Activated naive CD4-positive, alpha-beta T cell treated with anti-CD3 and anti-CD28 coated beads for 36 hours (primary cell): ENCODE data around the gene CNTNAP4. TPM values are rescaled to one million over a fixed set of nuclear protein-coding genes. Genes with fewer than 3 reads are reported as not detected.

Source experiments
- CTCF ChIA-PET: fragments of 350-600 bp; sonication (Branson Sonifier 250); formaldehyde crosslinking; loops from one replicate; lab custom pipeline; 2021; ENCODE audit warnings: antibody characterized with exemption; lab: Charles Lee
- DNase-seq: peaks from one replicate; pipeline ENCODE4 v3.0.0-alpha.2; 2020
- H3K27ac Mint-ChIP-seq: one replicate; pipeline ENCODE4 v1.8.0; 2021; ENCODE audit warnings: mild to moderate bottlenecking, mixed read lengths
- H3K27me3 Mint-ChIP-seq: one replicate; pipeline ENCODE4 v1.8.0; 2021; ENCODE audit warnings: low read depth, mixed read lengths
- H3K36me3 Mint-ChIP-seq: one replicate; pipeline ENCODE4 v1.8.0; 2021; ENCODE audit warnings: low read depth, mixed read lengths
- H3K4me1 Mint-ChIP-seq: one replicate; pipeline ENCODE4 v1.8.0; 2021; ENCODE audit warnings: low read depth, mixed read lengths
- H3K4me3 Mint-ChIP-seq: one replicate; pipeline ENCODE4 v1.8.0; 2021; ENCODE audit warnings: mild to moderate bottlenecking, moderate library complexity, mixed read lengths
- H3K9me3 Mint-ChIP-seq: one replicate; pipeline ENCODE4 v1.8.0; 2021; ENCODE audit warnings: mixed read lengths
- intact Hi-C: fragments of 100-400 bp; cut with micrococcal nuclease; formaldehyde crosslinking; loops from one replicate; pipeline ENCODE4 v1.15.1; 2023
- total RNA-seq, 2 experiments: library from RNA; stranded (reverse); gene quantifications; one replicate each; pipeline ENCODE4 v1.2.3, GENCODE V29; 2021

Gene CNTNAP4
- total RNA-seq, 2 experiments from 2014 or later, result not detected

DNA sequence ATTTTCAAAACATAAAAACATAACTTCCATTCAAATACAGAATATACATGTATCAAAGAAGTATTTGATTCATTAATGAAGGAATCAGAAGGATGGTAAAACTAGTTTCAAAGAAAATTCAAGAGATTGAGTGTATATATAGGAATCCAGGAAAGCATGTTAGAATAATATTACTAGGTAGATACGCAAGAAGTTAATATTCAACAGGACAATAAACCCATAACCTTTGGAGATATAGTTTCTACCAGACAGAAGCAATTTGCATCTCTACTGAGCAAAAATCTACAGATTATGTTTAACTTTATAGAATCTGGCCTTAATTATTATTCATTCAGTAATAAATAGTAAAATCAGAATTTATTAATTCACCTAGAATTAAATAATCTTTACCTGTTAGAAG is 166.8 kb downstream of the CNTNAP4 start:
- intact Hi-C loops, result no loop called here
- DNase-seq, result no peak
- no peak overlapping the region for H3K4me3 Mint-ChIP-seq
- H3K27ac Mint-ChIP-seq, result no peak overlapping the region
- peaks cover 5% of the 10 kb centered on the region for H3K9me3 Mint-ChIP-seq
- no peaks in the 10 kb centered on the region for H3K27me3 Mint-ChIP-seq
- CTCF ChIA-PET, result no interaction called here
- no peaks in the 10 kb centered on the region for H3K4me1 Mint-ChIP-seq
- no peaks in the 10 kb centered on the region for H3K36me3 Mint-ChIP-seq

DNA sequence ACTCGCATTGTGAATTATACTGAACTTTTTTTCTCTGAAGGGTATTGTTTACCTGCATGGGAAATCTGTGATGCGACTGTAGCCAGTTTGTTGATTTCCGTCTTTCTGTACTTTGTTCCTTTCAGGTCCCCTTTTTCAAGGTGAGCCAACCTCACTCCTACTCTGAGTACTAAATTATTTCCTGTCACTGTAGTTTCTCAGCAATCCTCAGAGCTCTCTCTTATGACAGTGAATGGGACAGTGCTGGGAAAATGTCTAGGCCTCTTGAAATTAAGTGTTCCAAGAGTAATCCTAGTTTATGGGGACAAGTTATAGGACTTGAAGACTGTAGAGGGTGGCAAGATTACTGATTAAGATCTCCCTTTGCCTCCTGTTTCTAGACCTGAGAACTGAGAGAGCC is 167.6 kb downstream of the CNTNAP4 start:
- no peak for DNase-seq
- intact Hi-C loops, result no loop called here
- CTCF ChIA-PET, result no interaction called here
- Mint-ChIP-seq H3K9me3 (peaks cover 5% of the 10 kb centered on the region), H3K4me1 (no peaks in the 10 kb centered on the region), H3K36me3 (no peaks in the 10 kb centered on the region), H3K27me3 (no peaks in the 10 kb centered on the region), H3K27ac (no peak overlapping the region), H3K4me3 (no peak overlapping the region)

DNA sequence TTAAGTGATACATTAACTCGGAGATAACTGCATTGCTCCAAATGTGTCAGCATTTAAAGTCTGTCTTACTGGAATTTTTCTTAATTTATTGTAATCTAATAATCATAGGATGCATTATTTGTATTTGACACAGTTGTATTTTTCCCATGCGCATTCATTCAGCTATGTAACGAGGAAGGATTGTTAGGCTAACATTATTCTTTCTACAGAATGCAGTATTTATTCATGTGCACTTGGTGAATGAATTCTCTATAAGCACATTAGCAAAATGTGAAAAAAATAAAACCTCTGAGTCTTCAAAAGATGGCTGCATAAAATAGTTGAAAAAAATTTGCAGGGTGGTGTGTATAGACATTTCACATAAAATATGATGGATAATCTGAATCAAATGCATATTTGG is 168.6 kb downstream of the CNTNAP4 start:
- intact Hi-C loops, result no loop called here
- no peaks in the 10 kb centered on the region for H3K4me1 Mint-ChIP-seq
- CTCF ChIA-PET, result no interaction called here
- H3K9me3 Mint-ChIP-seq, result peaks cover 5% of the 10 kb centered on the region
- no peak for DNase-seq
- no peak overlapping the region for H3K4me3 Mint-ChIP-seq
- no peaks in the 10 kb centered on the region for H3K36me3 Mint-ChIP-seq
- no peak overlapping the region for H3K27ac Mint-ChIP-seq
- H3K27me3 Mint-ChIP-seq, result no peaks in the 10 kb centered on the region

DNA sequence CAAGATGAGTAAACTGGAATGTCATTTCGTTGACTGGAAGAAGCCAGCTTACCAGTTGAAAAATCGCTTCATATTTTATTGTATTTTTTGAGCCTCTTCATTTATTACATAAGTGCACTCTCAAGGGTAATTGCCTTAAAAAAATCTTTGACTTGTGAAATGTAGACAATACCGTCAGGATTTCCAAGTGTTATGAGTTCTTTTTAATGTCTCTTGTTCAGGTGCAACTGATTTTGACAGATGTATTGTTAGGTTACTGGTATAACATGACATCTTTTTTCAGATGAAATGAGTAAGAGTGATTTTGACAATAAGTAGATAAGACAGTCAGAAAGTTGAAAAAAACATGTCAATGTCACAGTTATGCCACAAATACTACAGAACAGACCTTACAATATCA is 169.1 kb downstream of the CNTNAP4 start:
- no peak overlapping the region for H3K27ac Mint-ChIP-seq
- H3K9me3 Mint-ChIP-seq, result peaks cover 5% of the 10 kb centered on the region
- intact Hi-C loops, result no loop called here
- CTCF ChIA-PET, result no interaction called here
- no peak overlapping the region for H3K4me3 Mint-ChIP-seq
- no peak for DNase-seq
- no peaks in the 10 kb centered on the region for H3K36me3 Mint-ChIP-seq
- no peaks in the 10 kb centered on the region for H3K27me3 Mint-ChIP-seq
- H3K4me1 Mint-ChIP-seq, result no peaks in the 10 kb centered on the region

DNA sequence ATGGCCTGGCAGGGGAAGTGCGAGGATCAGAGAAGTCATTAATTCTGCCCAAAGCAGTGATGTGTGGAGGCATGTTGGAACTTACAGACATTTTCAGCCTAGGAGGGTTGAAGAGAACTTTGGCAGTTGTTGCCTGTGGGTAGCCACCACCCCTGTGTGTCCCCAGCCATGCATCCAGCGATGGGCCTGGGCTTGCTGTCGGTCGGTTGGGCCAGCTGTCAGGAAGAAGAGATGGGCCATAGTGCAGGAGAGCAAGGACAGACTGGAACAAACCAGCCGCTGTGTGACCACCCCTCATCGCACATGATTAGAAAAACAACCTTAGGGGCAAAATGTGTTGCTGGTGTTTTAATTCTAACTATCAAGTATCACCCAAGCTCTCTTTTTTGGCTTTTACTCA is 173.7 kb downstream of the CNTNAP4 start:
- H3K4me1 Mint-ChIP-seq, result no peaks in the 10 kb centered on the region
- H3K36me3 Mint-ChIP-seq, result no peaks in the 10 kb centered on the region
- intact Hi-C loops, result no loop called here
- no peaks in the 10 kb centered on the region for H3K27me3 Mint-ChIP-seq
- CTCF ChIA-PET, result no interaction called here
- no peak overlapping the region for H3K27ac Mint-ChIP-seq
- no peak overlapping the region for H3K4me3 Mint-ChIP-seq
- H3K9me3 Mint-ChIP-seq, result peaks cover 2% of the 10 kb centered on the region
- DNase-seq, result no peak

DNA sequence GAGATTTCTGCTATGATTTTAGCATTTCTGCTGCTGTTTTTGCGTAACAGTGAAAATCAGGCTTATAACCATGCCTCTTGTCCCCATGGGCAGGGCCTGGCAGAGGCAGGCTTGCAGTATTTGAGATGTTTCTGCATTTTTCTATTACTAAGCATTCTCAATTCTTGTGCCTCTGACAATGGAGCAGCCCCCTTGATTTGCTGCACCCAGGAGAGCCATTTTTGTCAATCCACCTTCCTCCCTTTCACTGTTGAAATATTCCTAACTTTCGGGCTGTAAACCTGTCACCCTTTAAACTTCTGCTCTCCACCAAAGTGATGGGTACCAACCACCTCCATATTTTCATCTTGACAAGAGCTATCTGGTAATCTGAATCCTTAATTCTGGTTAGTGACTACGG is 178.1 kb downstream of the CNTNAP4 start:
- CTCF ChIA-PET, result no interaction called here
- Mint-ChIP-seq H3K4me1 (no peaks in the 10 kb centered on the region), H3K27me3 (no peaks in the 10 kb centered on the region), H3K4me3 (no peak overlapping the region), H3K9me3 (no peaks in the 10 kb centered on the region), H3K27ac (no peak overlapping the region), H3K36me3 (no peaks in the 10 kb centered on the region)
- no peak for DNase-seq
- intact Hi-C loops, result no loop called here

DNA sequence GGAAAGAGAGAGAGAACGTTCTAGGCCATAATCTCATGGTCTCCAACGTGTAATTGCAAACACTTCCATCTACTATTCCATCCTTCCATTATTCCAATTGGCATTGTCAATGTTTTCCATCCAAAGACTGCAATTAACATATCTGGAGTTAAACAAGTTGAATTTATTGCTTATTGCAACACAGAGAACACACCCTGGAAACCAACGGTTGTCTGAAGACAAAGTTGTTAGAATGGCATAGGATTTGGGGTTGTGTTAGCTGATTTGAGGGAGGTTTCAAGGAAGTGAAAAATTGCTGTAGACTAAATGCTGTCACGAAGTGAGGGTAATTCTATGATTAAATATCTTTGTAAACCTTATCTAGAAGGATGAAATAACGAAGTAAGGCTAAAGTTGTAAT is 178.8 kb downstream of the CNTNAP4 start:
- no peaks in the 10 kb centered on the region for H3K4me1 Mint-ChIP-seq
- no peaks in the 10 kb centered on the region for H3K27me3 Mint-ChIP-seq
- no peak overlapping the region for H3K4me3 Mint-ChIP-seq
- DNase-seq, result no peak
- H3K9me3 Mint-ChIP-seq, result no peaks in the 10 kb centered on the region
- CTCF ChIA-PET, result no interaction called here
- no peak overlapping the region for H3K27ac Mint-ChIP-seq
- intact Hi-C loops, result no loop called here
- no peaks in the 10 kb centered on the region for H3K36me3 Mint-ChIP-seq

DNA sequence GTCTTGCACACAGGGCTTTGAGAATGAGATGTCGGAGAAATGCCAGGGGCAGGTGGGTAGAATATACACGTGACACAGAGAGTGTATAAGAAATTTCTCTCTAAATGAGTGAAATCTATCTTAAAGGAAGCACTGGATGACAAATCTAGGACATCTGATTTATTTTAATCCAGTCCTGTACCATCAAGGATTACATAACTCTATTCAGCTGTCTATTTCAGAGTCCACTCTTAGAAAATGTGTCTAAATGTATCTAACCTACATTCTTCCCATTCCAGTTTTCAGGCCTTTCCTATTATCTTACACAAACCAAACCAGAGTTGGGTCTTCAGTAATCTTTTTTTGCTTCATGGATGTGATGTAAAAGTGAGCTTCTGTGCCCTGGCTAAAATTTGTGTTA is 181.9 kb downstream of the CNTNAP4 start:
- Mint-ChIP-seq H3K9me3 (no peaks in the 10 kb centered on the region), H3K36me3 (no peaks in the 10 kb centered on the region), H3K4me3 (no peak overlapping the region), H3K27ac (no peak overlapping the region), H3K27me3 (no peaks in the 10 kb centered on the region), H3K4me1 (no peaks in the 10 kb centered on the region)
- intact Hi-C loops, result no loop called here
- no peak for DNase-seq
- CTCF ChIA-PET, result no interaction called here

DNA sequence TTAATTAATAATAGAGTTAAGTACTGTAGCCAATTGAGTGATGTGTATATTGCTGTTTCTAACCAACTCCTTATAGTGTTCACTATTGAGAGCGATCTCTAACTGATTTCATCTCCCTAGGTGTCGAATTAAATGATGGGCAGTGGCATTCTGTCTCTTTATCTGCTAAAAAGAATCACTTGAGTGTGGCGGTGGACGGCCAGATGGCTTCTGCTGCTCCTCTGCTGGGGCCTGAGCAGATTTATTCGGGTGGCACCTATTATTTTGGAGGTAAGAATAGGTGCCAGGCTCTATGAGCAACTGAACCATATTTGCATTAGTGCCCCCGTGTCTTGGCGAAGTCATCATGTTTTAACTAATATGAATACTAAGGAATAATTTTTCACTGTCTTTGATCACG is 184.6 kb downstream of the CNTNAP4 start:
- H3K36me3 Mint-ChIP-seq, result no peaks in the 10 kb centered on the region
- H3K27me3 Mint-ChIP-seq, result no peaks in the 10 kb centered on the region
- no peak overlapping the region for H3K4me3 Mint-ChIP-seq
- CTCF ChIA-PET, result no interaction called here
- intact Hi-C loops, result no loop called here
- no peak for DNase-seq
- no peaks in the 10 kb centered on the region for H3K4me1 Mint-ChIP-seq
- H3K9me3 Mint-ChIP-seq, result no peaks in the 10 kb centered on the region
- H3K27ac Mint-ChIP-seq, result no peak overlapping the region

DNA sequence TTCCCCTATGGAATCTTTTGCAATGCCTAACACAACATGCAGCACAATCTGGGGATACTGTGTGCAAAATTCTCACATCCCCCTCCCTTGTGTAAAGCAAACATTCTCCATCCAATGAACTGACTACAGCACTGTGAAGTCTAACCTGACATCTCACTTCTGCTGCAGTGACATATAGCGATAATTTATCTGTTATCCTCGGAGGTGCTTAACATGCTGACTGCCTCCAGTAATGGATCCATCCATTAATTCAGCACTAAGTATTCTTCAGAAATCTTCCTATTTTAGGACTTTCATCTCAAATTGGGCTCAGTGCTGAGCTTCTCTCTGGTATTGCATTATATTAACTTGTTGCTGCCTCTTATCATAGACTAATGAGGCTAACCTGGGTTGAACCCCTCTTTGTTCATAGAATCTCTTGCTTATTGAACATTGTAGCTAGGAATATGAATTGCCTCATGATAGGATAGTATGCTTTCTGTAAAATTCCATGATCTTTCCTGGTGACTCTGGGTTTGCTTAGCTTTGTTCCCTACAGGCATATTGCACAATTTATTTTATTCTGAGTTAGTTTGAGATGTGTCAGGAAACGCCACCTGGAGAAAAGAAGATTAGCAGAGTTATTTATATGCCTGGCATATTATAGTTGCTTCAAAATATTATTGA is 187.9 kb downstream of the CNTNAP4 start:
- intact Hi-C loops, result no loop called here
- CTCF ChIA-PET, result no interaction called here
- Mint-ChIP-seq H3K27ac (no peak overlapping the region), H3K9me3 (no peaks in the 10 kb centered on the region), H3K27me3 (no peaks in the 10 kb centered on the region), H3K4me3 (no peak overlapping the region), H3K4me1 (no peaks in the 10 kb centered on the region), H3K36me3 (no peaks in the 10 kb centered on the region)
- DNase-seq, result no peak

DNA sequence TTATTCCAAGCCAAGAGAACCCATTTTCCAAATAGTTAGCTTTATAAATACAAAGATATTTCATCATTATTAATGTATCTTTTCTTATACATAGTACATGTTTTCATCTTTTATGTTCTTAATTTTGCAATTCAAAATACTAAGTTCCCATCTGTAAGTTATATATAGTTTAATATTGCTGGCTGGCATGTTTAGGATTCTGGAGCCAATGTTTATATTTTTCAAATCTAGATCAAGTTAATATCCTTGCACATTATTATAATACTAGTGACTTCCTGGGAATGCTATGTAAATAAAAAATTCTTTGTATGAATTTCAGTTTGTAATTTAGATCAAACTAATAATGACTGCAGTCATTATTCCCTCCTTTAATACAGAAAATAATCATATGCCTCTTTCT is 189.7 kb downstream of the CNTNAP4 start:
- Mint-ChIP-seq H3K27me3 (no peaks in the 10 kb centered on the region), H3K27ac (no peak overlapping the region), H3K36me3 (no peaks in the 10 kb centered on the region), H3K4me1 (no peaks in the 10 kb centered on the region), H3K4me3 (no peak overlapping the region), H3K9me3 (no peaks in the 10 kb centered on the region)
- intact Hi-C loops, result no loop called here
- no peak for DNase-seq
- CTCF ChIA-PET, result no interaction called here

DNA sequence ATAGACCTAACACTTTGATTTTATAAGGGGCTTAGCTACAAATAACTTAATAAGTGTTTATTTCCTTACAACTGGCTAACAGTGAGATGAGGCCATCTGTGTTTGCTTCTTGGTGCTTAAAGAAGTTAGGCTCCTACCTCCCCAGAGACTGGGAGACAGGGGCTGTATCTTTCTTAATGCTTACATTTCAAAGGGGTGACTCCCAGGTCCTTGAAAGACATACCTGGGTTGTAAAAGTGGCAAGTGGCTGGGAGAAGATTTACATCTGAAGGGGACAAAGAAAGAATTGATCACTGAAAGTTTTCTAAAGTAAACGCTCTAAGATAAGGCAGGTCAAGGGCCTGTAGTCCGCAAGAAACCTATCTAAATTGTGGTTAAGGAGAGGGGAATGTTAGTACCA is 196.8 kb downstream of the CNTNAP4 start:
- DNase-seq, result no peak
- H3K27ac Mint-ChIP-seq, result no peak overlapping the region
- H3K36me3 Mint-ChIP-seq, result no peaks in the 10 kb centered on the region
- H3K9me3 Mint-ChIP-seq, result peaks cover 2% of the 10 kb centered on the region
- intact Hi-C loops, result no loop called here
- no peak overlapping the region for H3K4me3 Mint-ChIP-seq
- no peaks in the 10 kb centered on the region for H3K27me3 Mint-ChIP-seq
- H3K4me1 Mint-ChIP-seq, result no peaks in the 10 kb centered on the region
- CTCF ChIA-PET, result no interaction called here

DNA sequence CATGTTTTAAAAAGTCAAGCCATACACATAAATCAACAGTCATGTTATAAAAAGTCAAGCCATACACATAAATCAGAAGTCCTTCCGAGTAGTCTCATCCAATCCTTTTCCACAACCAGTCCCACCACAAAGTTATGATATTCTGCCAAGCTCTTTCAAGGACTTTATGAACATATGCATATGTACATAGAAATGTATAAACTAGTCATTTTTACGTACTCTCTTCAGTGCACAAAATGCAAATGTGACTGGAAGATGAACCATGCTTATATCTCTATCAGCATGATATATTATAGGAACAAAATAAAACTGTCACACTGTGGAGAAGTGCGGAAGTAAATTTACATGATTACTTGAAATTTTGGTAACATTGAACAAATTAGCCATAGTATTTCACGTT is 200.9 kb downstream of the CNTNAP4 start:
- no peak for DNase-seq
- H3K27ac Mint-ChIP-seq, result no peak overlapping the region
- H3K4me3 Mint-ChIP-seq, result no peak overlapping the region
- CTCF ChIA-PET, result no interaction called here
- no peaks in the 10 kb centered on the region for H3K4me1 Mint-ChIP-seq
- peaks cover 4% of the 10 kb centered on the region for H3K9me3 Mint-ChIP-seq
- H3K36me3 Mint-ChIP-seq, result no peaks in the 10 kb centered on the region
- H3K27me3 Mint-ChIP-seq, result no peaks in the 10 kb centered on the region
- intact Hi-C loops, result no loop called here
